Esophagus muscularis mucosa (tissue), 4 donors: ENCODE measurements around the gene KRT8. TPM values are rescaled to one million over a fixed set of nuclear protein-coding genes. Genes with fewer than 3 reads are reported as not detected.

Experiments
- DNase-seq: peaks from one replicate; pipeline ENCODE4 v3.0.0-alpha.2; 2017; ENCODE audit errors: extremely low spot score
- H3K27ac ChIP-seq, 4 donors: fragments of 200-600 bp; sonication (generic); replicated peaks in 1 of 4; 1 replicate in 3 of 4; 2 replicates in 1 of 4; pipeline ENCODE4 v1.5.1; 2016 to 2019; ENCODE audit warnings: mild to moderate bottlenecking in 1 of 4
- H3K27me3 ChIP-seq, 4 donors: fragments of 200-600 bp; sonication (generic); one replicate each; pipeline versions ENCODE4 v1.5.1 to v1.6.0; 2016 to 2019
- H3K36me3 ChIP-seq, 4 donors: fragments of 200-600 bp; sonication (generic); one replicate each; pipeline ENCODE4 v1.5.1; 2016 to 2019
- H3K4me1 ChIP-seq, 4 donors: fragments of 200-600 bp; sonication (generic); one replicate each; pipeline ENCODE4 v1.5.1; 2016 to 2019
- H3K4me3 ChIP-seq, 4 donors: fragments of 200-600 bp; sonication (generic); 1 replicate in 2 of 4; 2 replicates in 2 of 4; pipeline ENCODE4 v1.5.1; 2016 to 2019; ENCODE audit warnings: mild to moderate bottlenecking in 4 of 4, moderate library complexity in 1 of 4
- H3K9me3 ChIP-seq, 4 donors: fragments of 200-600 bp; sonication (generic); 1 replicate in 3 of 4; 2 replicates in 1 of 4; pipeline ENCODE4 v1.5.1; 2016 to 2019
- CTCF ChIP-seq, 3 experiments: fragments of 200-600 bp in 2 of 3; fragments of 450-650 bp in 1 of 3; sonication (generic) in 2 of 3; IDR thresholded peaks; one replicate each; pipeline ENCODE4 v1.5.1; 2017 to 2019; ENCODE audit warnings: antibody characterized with exemption in 3 of 3, mild to moderate bottlenecking in 2 of 3, moderate library complexity in 1 of 3
- EP300 ChIP-seq: sonication (generic); formaldehyde crosslinking; IDR thresholded peaks from one replicate; pipeline ENCODE4 v1.6.1; 2017; ENCODE audit warnings: antibody characterized with exemption
- POLR2A ChIP-seq: fragments of 450-650 bp; IDR thresholded peaks from one replicate; pipeline ENCODE4 v1.6.1; 2017; ENCODE audit warnings: antibody characterized with exemption, moderate library complexity, mild to moderate bottlenecking, low read depth
- POLR2AphosphoS5 ChIP-seq, 2 donors: sonication (generic); formaldehyde crosslinking; IDR thresholded peaks; one replicate each; pipeline ENCODE4 v1.6.1; 2017; ENCODE audit warnings: antibody characterized with exemption in 2 of 2
- WGBS: methylation state at CpG from one replicate; pipeline ENCODE4 v1.1.5; 2018; 5-methylcytosine and 5-hydroxymethylcytosine counted together
- intact Hi-C: fragments of 100-400 bp; cut with DNase I; formaldehyde crosslinking; loops from one replicate; pipeline ENCODE4 v1.15.1; 2023
- total RNA-seq, 4 donors: library from RNA; depleted of rRNA; stranded (reverse); fragments of >200 nt; gene quantifications; one replicate each; pipeline versions ENCODE4 v1.1.0 to v1.2.1, GENCODE V29; 2016

KRT8 gene
- total RNA-seq, 4 donors from 2014 or later = 136 to 508 (median 387) TPM

- no peak for TF ChIP-seq POLR2AphosphoS5 (IDR thresholded peaks at IDR 0.05)
- TF ChIP-seq POLR2A = no peak
- no peak for TF ChIP-seq CTCF (IDR thresholded peaks at IDR 0.05)
- WGBS = 90% methylated on average over 10 of the region's 10 CpGs
- H3K4me3 ChIP-seq = no peak overlapping the region
- H3K36me3 ChIP-seq = peaks cover 0 to 3% (median 0%) of the 10 kb centered on the region in 4 donors
- DNase-seq = no peak
- no peak overlapping the region for H3K27ac ChIP-seq
- intact Hi-C loops = no loop called here
- peaks cover 8 to 16% (median 14%) of the 10 kb centered on the region in 4 donors for H3K4me1 ChIP-seq
- H3K27me3 ChIP-seq = peaks cover 0 to 17% (median 0%) of the 10 kb centered on the region in 4 donors
- no peaks in the 10 kb centered on the region for H3K9me3 ChIP-seq
These were observed 42.1 kb upstream of the KRT8 start for GRCh38 chr12:52946797-52947547.

- no peak overlapping the region for H3K27ac ChIP-seq
- peaks cover 0 to 17% (median 0%) of the 10 kb centered on the region in 4 donors for H3K27me3 ChIP-seq
- no peaks in the 10 kb centered on the region for H3K36me3 ChIP-seq
- no peak for TF ChIP-seq POLR2A
- no peak for TF ChIP-seq POLR2AphosphoS5 (IDR thresholded peaks at IDR 0.05)
- no peak for TF ChIP-seq EP300
- TF ChIP-seq CTCF (IDR thresholded peaks at IDR 0.05) = no peak
- intact Hi-C loops = no loop called here
- DNase-seq = no peak
- no peak overlapping the region for H3K4me3 ChIP-seq
- peaks cover 8 to 16% (median 14%) of the 10 kb centered on the region in 4 donors for H3K4me1 ChIP-seq
- WGBS = 50% methylated on average over 1 of the region's 1 CpG
- no peaks in the 10 kb centered on the region for H3K9me3 ChIP-seq
These were observed 41.5 kb upstream of the KRT8 start for GRCh38 chr12:52946334-52946733.

- peaks cover 0 to 17% (median 0%) of the 10 kb centered on the region in 4 donors for H3K27me3 ChIP-seq
- no peak for TF ChIP-seq POLR2AphosphoS5 (IDR thresholded peaks at IDR 0.05)
- no peak for TF ChIP-seq CTCF (IDR thresholded peaks at IDR 0.05)
- TF ChIP-seq EP300 = no peak
- TF ChIP-seq POLR2A = no peak
- H3K4me1 ChIP-seq = peaks cover 8 to 16% (median 14%) of the 10 kb centered on the region in 4 donors
- no peaks in the 10 kb centered on the region for H3K9me3 ChIP-seq
- 76% methylated on average over 11 of the region's 13 CpGs for WGBS
- H3K4me3 ChIP-seq = no peak overlapping the region
- H3K36me3 ChIP-seq = no peaks in the 10 kb centered on the region
- no peak overlapping the region for H3K27ac ChIP-seq
- no peak for DNase-seq
- intact Hi-C loops = no loop called here
These were observed 40.7 kb upstream of the KRT8 start for GRCh38 chr12:52945389-52946232.

- no peaks in the 10 kb centered on the region for H3K36me3 ChIP-seq
- H3K27me3 ChIP-seq = peaks cover 0 to 15% (median 0%) of the 10 kb centered on the region in 4 donors
- H3K4me1 ChIP-seq = peaks cover 8 to 14% (median 13%) of the 10 kb centered on the region in 4 donors
- H3K4me3 ChIP-seq = no peak overlapping the region
- no peak overlapping the region for H3K27ac ChIP-seq
- TF ChIP-seq CTCF (IDR thresholded peaks at IDR 0.05) (no peak), EP300 (no peak)
- 97% methylated on average over 7 of the region's 8 CpGs for WGBS
- peaks cover 0 to 2% (median 0%) of the 10 kb centered on the region in 4 donors for H3K9me3 ChIP-seq
- no peak for DNase-seq
- intact Hi-C loops = no loop called here
These were observed 40.0 kb upstream of the KRT8 start for GRCh38 chr12:52944683-52945388.
